ENCODE measurements around the gene PTGR3.
A peak's percentile ranks its signal among the peaks of the same experiment; 100 is the strongest.

Gene PTGR3

DNA sequence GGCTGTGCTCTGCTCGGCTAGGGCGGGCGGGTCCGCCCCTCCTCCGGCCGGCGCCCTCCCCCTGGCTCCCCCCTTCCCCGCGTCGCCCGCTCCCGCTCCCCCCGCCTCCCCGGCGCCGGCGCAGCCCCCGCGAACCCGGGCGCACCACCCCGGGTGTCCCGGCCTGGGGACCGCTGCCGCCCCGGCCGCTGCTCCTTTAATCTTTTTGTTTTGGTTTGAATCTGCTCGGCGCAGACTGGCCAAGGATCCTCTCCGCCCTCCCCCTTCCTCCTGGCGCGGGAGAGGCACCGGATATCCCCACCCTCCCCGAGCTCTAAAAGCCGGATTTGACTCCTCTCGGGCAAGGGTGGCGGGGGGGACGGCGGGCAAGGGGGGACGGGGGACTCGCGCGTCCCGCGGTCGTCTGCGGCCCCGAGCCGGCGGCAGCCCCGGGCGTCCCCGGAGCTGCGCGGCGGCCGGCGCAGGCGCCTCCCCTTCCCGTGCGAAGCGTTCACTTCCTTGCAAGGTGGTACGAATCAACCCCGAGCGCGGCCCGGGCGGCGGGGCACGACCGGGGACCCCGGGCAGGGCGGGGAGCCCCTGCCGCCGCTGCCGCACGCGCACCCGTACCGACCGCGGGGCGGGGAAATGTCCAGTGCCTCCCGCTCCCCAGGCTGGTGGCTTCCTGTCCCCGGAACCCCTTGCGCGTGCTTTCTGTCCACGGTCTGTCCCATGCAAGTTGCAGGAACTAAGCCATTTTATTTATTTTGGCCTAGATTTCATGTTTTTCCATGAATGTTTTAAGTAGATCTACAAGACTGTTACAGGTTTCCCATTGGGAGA is at the start of gene PTGR3:
Gene PTGR3, minus strand, starts transcription at position 11 of the 822 bp plus-strand sequence. CDS start 81 bp downstream, outside the sequence.
- H3K27ac Mint-ChIP-seq, result peak within 1 kb of the TSS; percentile 98 to 99 (median 98)
- H3K9me3 Mint-ChIP-seq, result no peaks in the 10 kb centered on the region
- H3K36me3 Mint-ChIP-seq (ENCODE audit: low read depth), result peaks cover 3% of the 10 kb centered on the region
- peaks cover 5% of the 10 kb centered on the region for H3K27me3 Mint-ChIP-seq (ENCODE audit: low read depth)
- H3K4me3 Mint-ChIP-seq, result peak within 1 kb of the TSS; percentile 98 to 99 (median 99)
- H3K4me1 Mint-ChIP-seq, result peaks cover 56% of the 10 kb centered on the region
- TF ChIP-seq, protein P1, sequence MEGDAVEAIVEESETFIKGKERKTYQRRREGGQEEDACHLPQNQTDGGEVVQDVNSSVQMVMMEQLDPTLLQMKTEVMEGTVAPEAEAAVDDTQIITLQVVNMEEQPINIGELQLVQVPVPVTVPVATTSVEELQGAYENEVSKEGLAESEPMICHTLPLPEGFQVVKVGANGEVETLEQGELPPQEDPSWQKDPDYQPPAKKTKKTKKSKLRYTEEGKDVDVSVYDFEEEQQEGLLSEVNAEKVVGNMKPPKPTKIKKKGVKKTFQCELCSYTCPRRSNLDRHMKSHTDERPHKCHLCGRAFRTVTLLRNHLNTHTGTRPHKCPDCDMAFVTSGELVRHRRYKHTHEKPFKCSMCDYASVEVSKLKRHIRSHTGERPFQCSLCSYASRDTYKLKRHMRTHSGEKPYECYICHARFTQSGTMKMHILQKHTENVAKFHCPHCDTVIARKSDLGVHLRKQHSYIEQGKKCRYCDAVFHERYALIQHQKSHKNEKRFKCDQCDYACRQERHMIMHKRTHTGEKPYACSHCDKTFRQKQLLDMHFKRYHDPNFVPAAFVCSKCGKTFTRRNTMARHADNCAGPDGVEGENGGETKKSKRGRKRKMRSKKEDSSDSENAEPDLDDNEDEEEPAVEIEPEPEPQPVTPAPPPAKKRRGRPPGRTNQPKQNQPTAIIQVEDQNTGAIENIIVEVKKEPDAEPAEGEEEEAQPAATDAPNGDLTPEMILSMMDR (IDR thresholded peaks at IDR 0.05; ENCODE audit: unreplicated experiment in 3 of 3), result no peak

GRCh38 chr18:75257605-75258004 is 48.7 kb upstream of the PTGR3 start:
- Mint-ChIP-seq H3K4me1 (peaks cover 47% of the 10 kb centered on the region), H3K4me3 (no peak overlapping the region), H3K27ac (no peak overlapping the region), H3K9me3 (no peaks in the 10 kb centered on the region), H3K27me3 (ENCODE audit: low read depth) (no peaks in the 10 kb centered on the region), H3K36me3 (ENCODE audit: low read depth) (peaks cover 6% of the 10 kb centered on the region)
- TF ChIP-seq, protein P1 (IDR thresholded peaks at IDR 0.05; ENCODE audit: unreplicated experiment in 3 of 3), result no peak

DNA sequence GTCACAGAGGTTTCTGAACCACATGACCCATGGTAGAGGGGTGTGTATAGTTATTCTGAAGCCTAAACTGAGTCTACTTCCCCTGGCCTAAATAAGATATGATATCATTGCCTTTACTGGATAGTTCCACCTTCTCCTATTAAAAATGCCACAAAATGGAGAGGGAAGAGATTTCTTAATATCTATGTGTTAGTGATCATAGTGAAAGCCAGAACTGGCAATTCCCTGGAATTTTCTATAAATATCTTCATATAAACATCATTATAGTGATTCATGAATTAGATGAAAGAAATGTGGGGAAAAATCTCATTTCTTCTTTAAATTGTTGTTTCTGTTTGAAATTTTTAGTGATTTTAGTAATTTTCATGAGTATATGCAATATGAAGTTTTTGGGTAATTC is 47.4 kb upstream of the PTGR3 start:
- Mint-ChIP-seq H3K9me3 (no peaks in the 10 kb centered on the region), H3K4me1 (peaks cover 52% of the 10 kb centered on the region), H3K27ac (no peak overlapping the region), H3K36me3 (ENCODE audit: low read depth) (peaks cover 4% of the 10 kb centered on the region), H3K4me3 (no peak overlapping the region), H3K27me3 (ENCODE audit: low read depth) (no peaks in the 10 kb centered on the region)
- TF ChIP-seq, protein P1 (IDR thresholded peaks at IDR 0.05; ENCODE audit: unreplicated experiment in 3 of 3), result no peak

DNA sequence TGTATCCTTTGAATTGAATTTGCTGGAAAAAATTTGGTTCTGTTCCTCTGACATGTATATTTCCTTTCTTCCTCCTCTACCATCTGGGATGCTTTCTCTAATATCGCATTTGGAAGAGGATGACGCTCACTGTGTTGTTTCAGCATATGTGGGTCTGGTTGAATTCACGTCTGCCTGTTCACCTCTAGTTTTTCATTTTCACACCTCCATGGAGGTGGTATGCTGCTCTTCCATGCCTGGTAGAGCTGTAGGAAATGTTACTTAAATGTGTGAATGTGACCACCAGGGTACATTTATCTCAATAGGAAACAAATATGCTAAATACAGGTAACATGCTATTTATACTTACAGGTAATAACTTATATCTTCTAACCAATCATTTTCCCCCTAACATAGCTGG is 46.2 kb upstream of the PTGR3 start:
- peaks cover 56% of the 10 kb centered on the region for H3K4me1 Mint-ChIP-seq
- H3K27me3 Mint-ChIP-seq (ENCODE audit: low read depth), result no peaks in the 10 kb centered on the region
- no peaks in the 10 kb centered on the region for H3K36me3 Mint-ChIP-seq (ENCODE audit: low read depth)
- H3K4me3 Mint-ChIP-seq, result no peak overlapping the region
- H3K27ac Mint-ChIP-seq, result peak overlapping the region in 1 of 3 experiments; percentile 70
- H3K9me3 Mint-ChIP-seq, result no peaks in the 10 kb centered on the region
- TF ChIP-seq, protein P1 (IDR thresholded peaks at IDR 0.05; ENCODE audit: unreplicated experiment in 3 of 3), result no peak

GRCh38 chr18:75253784-75254183 is 44.8 kb upstream of the PTGR3 start:
- H3K27ac Mint-ChIP-seq, result peak overlapping the region; percentile 23 to 70 (median 63)
- peaks cover 55% of the 10 kb centered on the region for H3K4me1 Mint-ChIP-seq
- no peaks in the 10 kb centered on the region for H3K9me3 Mint-ChIP-seq
- H3K27me3 Mint-ChIP-seq (ENCODE audit: low read depth), result no peaks in the 10 kb centered on the region
- H3K36me3 Mint-ChIP-seq (ENCODE audit: low read depth), result no peaks in the 10 kb centered on the region
- peak overlapping the region in 1 of 3 experiments; percentile 27 for H3K4me3 Mint-ChIP-seq
- TF ChIP-seq, protein P1 (IDR thresholded peaks at IDR 0.05; ENCODE audit: unreplicated experiment in 3 of 3), result no peak

DNA sequence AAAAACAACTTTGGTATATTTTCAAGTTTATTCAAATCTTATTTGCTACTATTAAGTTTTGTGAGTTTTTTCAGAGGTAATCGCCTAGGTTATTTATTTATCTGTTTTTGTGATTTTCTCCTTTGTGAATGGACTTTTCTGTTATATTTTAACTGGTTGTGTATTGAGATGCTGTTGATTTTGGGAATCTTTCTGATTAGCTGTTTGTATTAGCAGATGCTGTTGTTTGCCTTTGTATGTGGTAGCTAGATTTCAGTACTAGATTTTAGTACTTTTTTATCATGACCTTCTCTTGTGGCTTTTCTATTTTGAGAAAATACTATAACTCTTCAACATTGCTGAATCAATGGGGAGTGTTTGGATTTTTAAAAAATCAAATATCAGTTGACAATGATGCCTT is 44.1 kb upstream of the PTGR3 start:
- Mint-ChIP-seq H3K36me3 (ENCODE audit: low read depth) (no peaks in the 10 kb centered on the region), H3K4me1 (peaks cover 62% of the 10 kb centered on the region), H3K27ac (peak overlapping the region; percentile 23 to 70 (median 63)), H3K27me3 (ENCODE audit: low read depth) (no peaks in the 10 kb centered on the region), H3K4me3 (no peak overlapping the region), H3K9me3 (no peaks in the 10 kb centered on the region)
- TF ChIP-seq, protein P1 (IDR thresholded peaks at IDR 0.05; ENCODE audit: unreplicated experiment in 3 of 3), result no peak

Measured in nephron (organoid).